Suprapubic skin (tissue), 3 donors: ENCODE measurements around the gene MRPL9.

Source experiments
- CTCF ChIP-seq, 2 donors: fragments of 200-600 bp in 1 of 2; fragments of 450-650 bp in 1 of 2; sonication (generic) in 1 of 2; IDR thresholded peaks; one replicate each; pipeline ENCODE4 v1.5.1; 2016 to 2019; ENCODE audit warnings: antibody characterized with exemption in 2 of 2, mild to moderate bottlenecking in 1 of 2, moderate library complexity in 1 of 2
- POLR2A ChIP-seq, 2 donors: fragments of 450-650 bp; IDR thresholded peaks; one replicate each; pipeline ENCODE4 v1.6.1; 2017; ENCODE audit warnings: antibody characterized with exemption in 2 of 2, mild to moderate bottlenecking in 2 of 2, moderate library complexity in 2 of 2

- no peak for TF ChIP-seq POLR2A (IDR thresholded peaks at IDR 0.05)
- TF ChIP-seq CTCF (IDR thresholded peaks at IDR 0.05): no peak
These were observed 45.3 kb downstream of the MRPL9 start for GRCh38 chr1:151718011-151718431.
